Nephron progenitor cell (in vitro differentiated cells): ENCODE measurements around the gene SCT.
A peak's percentile ranks its signal among the peaks of the same experiment; 100 is the strongest.

Source experiments
- DNase-seq: peaks from one replicate; pipeline ENCODE4 v3.0.0; 2021
- H3K27ac Mint-ChIP-seq: 2 replicates; pipeline ENCODE4 v1.8.0; 2021; ENCODE audit warnings: mild to moderate bottlenecking, moderate library complexity, mixed read lengths
- H3K27me3 Mint-ChIP-seq: 2 replicates; pipeline ENCODE4 v1.8.0; 2021; ENCODE audit warnings: mild to moderate bottlenecking, low read depth, mixed read lengths; ENCODE audit not compliant: poor library complexity
- H3K36me3 Mint-ChIP-seq: 2 replicates; pipeline ENCODE4 v1.8.0; 2021; ENCODE audit warnings: low read depth, mixed read lengths
- H3K4me1 Mint-ChIP-seq: 2 replicates; pipeline ENCODE4 v1.8.0; 2021; ENCODE audit warnings: mixed read lengths
- H3K4me3 Mint-ChIP-seq: 2 replicates; pipeline ENCODE4 v1.8.0; 2021; ENCODE audit warnings: mild to moderate bottlenecking, moderate library complexity, mixed read lengths
- H3K9me3 Mint-ChIP-seq: 2 replicates; pipeline ENCODE4 v1.8.0; 2021; ENCODE audit warnings: mild to moderate bottlenecking, moderate library complexity, mixed read lengths
- TF ChIP-seq, protein P1 (sequence below): fragments of 200-600 bp; sonication (generic); IDR thresholded peaks from 2 replicates; pipeline ENCODE4 v1.5.0; 2021; ENCODE audit warnings: antibody characterized with exemption

SCT gene

DNA sequence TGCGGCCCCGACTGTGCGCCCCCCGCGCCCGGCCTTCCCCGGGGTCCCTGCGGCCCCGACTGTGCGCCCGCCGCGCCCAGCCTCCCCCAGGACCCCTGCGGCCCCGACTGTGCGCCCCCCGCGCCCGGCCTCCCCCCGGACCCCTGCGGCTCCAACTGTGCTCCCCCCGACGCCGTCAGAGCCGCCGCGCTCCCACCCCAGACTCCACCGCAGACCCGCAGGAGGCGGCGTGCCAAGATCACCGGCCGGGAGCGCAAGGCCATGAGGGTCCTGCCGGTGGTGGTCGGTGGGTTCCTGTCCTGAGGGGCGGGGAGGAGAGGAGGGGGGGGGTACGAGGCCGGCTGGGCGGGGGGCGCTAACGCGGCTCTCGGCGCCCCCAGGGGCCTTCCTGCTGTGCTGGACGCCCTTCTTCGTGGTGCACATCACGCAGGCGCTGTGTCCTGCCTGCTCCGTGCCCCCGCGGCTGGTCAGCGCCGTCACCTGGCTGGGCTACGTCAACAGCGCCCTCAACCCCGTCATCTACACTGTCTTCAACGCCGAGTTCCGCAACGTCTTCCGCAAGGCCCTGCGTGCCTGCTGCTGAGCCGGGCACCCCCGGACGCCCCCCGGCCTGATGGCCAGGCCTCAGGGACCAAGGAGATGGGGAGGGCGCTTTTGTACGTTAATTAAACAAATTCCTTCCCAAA, 13.2 kb upstream of the SCT start:
- H3K4me3 Mint-ChIP-seq: peak overlapping the region; percentile 61
- TF ChIP-seq, protein P1, sequence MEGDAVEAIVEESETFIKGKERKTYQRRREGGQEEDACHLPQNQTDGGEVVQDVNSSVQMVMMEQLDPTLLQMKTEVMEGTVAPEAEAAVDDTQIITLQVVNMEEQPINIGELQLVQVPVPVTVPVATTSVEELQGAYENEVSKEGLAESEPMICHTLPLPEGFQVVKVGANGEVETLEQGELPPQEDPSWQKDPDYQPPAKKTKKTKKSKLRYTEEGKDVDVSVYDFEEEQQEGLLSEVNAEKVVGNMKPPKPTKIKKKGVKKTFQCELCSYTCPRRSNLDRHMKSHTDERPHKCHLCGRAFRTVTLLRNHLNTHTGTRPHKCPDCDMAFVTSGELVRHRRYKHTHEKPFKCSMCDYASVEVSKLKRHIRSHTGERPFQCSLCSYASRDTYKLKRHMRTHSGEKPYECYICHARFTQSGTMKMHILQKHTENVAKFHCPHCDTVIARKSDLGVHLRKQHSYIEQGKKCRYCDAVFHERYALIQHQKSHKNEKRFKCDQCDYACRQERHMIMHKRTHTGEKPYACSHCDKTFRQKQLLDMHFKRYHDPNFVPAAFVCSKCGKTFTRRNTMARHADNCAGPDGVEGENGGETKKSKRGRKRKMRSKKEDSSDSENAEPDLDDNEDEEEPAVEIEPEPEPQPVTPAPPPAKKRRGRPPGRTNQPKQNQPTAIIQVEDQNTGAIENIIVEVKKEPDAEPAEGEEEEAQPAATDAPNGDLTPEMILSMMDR: no peak
- peaks cover 50% of the 10 kb centered on the region for H3K27me3 Mint-ChIP-seq

DNA sequence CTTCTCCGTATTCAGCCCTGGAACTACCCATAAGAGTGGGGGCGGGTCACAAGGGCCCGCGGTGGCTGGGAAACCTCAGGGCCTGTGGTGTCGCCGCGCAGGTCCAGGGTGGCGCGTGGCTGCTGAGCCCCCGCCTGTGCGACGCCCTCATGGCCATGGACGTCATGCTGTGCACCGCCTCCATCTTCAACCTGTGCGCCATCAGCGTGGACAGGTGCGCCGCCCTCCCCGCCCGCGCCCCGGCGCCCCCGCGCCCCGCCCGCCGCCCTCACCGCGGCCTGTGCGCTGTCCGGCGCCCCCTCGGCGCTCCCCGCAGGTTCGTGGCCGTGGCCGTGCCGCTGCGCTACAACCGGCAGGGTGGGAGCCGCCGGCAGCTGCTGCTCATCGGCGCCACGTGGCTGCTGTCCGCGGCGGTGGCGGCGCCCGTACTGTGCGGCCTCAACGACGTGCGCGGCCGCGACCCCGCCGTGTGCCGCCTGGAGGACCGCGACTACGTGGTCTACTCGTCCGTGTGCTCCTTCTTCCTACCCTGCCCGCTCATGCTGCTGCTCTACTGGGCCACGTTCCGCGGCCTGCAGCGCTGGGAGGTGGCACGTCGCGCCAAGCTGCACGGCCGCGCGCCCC, 12.5 kb upstream of the SCT start:
- H3K27me3 Mint-ChIP-seq: peaks cover 57% of the 10 kb centered on the region
- H3K4me1 Mint-ChIP-seq: peaks cover 29% of the 10 kb centered on the region
- H3K4me3 Mint-ChIP-seq: peak overlapping the region; percentile 77
- peak; percentile 42 for DNase-seq
- peaks cover 8% of the 10 kb centered on the region for H3K36me3 Mint-ChIP-seq
- H3K9me3 Mint-ChIP-seq: no peaks in the 10 kb centered on the region
- TF ChIP-seq, protein P1: no peak
- H3K27ac Mint-ChIP-seq: no peak overlapping the region

More for the DNA sequence above, 13.2 kb upstream of the SCT start:
- Mint-ChIP-seq H3K27ac (no peak overlapping the region), H3K4me1 (peaks cover 29% of the 10 kb centered on the region), H3K36me3 (peaks cover 3% of the 10 kb centered on the region), H3K9me3 (no peaks in the 10 kb centered on the region)
- DNase-seq: no peak

DNA sequence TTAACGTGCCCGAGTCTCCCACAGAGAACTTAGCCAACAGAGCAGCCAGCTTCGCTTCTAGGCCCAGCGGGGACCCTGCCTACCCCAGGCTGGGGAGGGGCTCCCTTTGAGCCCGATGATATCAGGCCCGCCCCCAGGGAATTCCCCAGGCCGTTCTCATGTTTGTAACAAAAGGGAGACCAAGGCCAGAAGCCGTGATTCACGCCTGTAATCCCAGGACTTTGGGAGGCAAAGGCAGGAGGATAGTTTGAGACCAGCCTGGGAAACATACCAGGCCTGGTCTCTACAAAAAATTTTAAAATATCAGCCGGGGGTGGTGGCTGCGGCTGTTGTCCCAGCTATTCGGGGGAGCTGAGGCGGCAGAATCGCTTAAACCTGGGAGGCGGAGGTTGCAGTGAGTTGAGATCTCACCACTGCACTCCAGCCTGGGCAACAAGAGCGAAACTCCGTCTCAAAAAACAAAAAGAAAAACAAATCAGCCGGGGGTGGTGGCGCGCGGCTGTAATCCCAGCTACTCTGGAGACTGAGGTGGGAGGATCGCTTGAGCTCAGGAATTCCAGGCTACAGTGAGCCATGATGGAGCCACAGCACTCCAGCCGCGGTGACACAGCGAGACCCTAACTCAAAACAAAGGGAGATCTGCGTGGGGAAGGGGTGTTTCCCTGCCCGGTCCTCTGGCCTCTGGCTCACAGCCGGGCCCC, 11.8 kb upstream of the SCT start:
- Mint-ChIP-seq H3K9me3 (no peaks in the 10 kb centered on the region), H3K27ac (no peak overlapping the region), H3K4me1 (peaks cover 29% of the 10 kb centered on the region), H3K4me3 (peak overlapping the region; percentile 77), H3K36me3 (peaks cover 9% of the 10 kb centered on the region), H3K27me3 (peaks cover 64% of the 10 kb centered on the region)
- TF ChIP-seq, protein P1: no peak
- DNase-seq: peak; percentile 47

DNA sequence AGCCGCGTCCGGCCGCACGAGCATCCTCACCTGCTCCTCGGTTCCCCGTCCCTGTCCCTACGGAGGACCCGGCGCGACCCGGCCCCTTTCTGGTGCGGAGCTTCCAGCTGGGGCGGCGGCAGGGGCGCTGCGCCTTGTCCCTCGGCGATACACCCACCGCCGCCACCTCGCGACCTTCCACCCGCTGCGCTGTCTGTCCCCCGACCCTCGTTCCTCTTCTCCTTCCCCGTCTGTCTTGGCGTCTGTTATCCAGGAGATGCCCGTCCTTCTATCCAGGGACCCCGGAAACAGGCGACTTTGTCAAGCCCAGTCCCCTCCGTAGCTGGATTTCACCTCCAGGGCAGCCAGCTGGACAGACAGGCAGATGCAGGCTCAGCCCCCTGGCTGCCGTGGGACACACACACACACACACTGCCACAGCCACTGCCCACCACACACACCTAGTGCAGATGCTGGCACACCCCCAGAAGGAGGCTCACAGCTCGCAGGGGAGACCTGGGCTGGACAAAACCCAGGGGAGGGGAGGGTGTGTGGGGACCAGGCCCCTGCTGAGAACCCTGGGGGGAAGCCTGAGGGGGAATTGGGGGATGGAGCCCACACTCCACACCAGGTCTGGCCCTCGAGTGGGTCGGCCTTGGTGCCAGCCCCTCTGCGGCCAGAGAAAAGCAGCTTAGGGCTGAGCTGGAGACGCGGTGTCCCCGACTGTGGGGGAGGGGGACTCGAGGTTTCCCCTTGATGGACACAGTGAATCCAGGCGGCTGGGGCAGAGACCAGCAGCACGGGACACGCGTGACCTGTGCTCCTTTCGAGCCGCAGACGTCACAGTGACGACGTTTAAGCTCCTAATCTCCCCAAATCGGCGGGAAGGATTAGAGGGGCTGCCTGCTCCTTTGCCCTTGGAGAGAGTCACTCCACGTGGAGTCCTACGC, 10.9 kb upstream of the SCT start:
- no peaks in the 10 kb centered on the region for H3K9me3 Mint-ChIP-seq
- TF ChIP-seq, protein P1: no peak
- peak overlapping the region; percentile 83 for H3K4me3 Mint-ChIP-seq
- H3K27me3 Mint-ChIP-seq: peaks cover 66% of the 10 kb centered on the region
- H3K27ac Mint-ChIP-seq: no peak overlapping the region
- H3K36me3 Mint-ChIP-seq: peaks cover 12% of the 10 kb centered on the region
- DNase-seq: no peak
- peaks cover 29% of the 10 kb centered on the region for H3K4me1 Mint-ChIP-seq

DNA sequence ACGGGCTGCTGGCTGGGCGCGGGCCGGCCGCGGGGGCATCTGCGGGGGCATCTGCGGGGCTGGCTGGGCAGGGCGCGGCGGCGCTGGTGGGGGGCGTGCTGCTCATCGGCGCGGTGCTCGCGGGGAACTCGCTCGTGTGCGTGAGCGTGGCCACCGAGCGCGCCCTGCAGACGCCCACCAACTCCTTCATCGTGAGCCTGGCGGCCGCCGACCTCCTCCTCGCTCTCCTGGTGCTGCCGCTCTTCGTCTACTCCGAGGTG, 10.3 kb upstream of the SCT start:
- Mint-ChIP-seq H3K27me3 (peaks cover 69% of the 10 kb centered on the region), H3K4me1 (peaks cover 29% of the 10 kb centered on the region), H3K4me3 (peak overlapping the region; percentile 83), H3K9me3 (no peaks in the 10 kb centered on the region), H3K36me3 (peaks cover 18% of the 10 kb centered on the region), H3K27ac (no peak overlapping the region)
- no peak for DNase-seq
- TF ChIP-seq, protein P1: no peak
